Neural progenitor cell (in vitro differentiated cells): ENCODE measurements around the gene IMPACT. TPM values are rescaled to one million over a fixed set of nuclear protein-coding genes. Genes with fewer than 3 reads are reported as not detected.

Source experiments
- DNase-seq: peaks from one replicate; pipeline ENCODE4 v3.0.0-alpha.2; 2016; ENCODE audit warnings: low spot score
- H2AFZ ChIP-seq: fragments of 200-600 bp; sonication (generic); replicated peaks from 2 replicates; pipeline ENCODE4 v1.6.1; 2016; ENCODE audit warnings: antibody characterized with exemption
- H3F3A ChIP-seq: fragments of 200-600 bp; sonication (generic); 2 replicates; pipeline ENCODE4 v1.6.1; 2016; ENCODE audit warnings: antibody characterized with exemption, low read depth
- H3K27ac ChIP-seq: fragments of 200-600 bp; sonication (generic); 2 replicates; pipeline ENCODE4 v1.5.1; 2016; ENCODE audit warnings: mild to moderate bottlenecking
- H3K27me3 ChIP-seq: fragments of 200-600 bp; sonication (generic); 2 replicates; pipeline ENCODE4 v1.6.1; 2016; ENCODE audit warnings: mild to moderate bottlenecking, moderate library complexity
- H3K36me3 ChIP-seq: fragments of 200-600 bp; sonication (generic); 2 replicates; pipeline ENCODE4 v1.5.1; 2016
- H3K4me1 ChIP-seq: fragments of 200-600 bp; sonication (generic); 2 replicates; pipeline ENCODE4 v1.6.1; 2016; ENCODE audit warnings: mixed run types
- H3K4me2 ChIP-seq: fragments of 200-600 bp; sonication (generic); 2 replicates; pipeline ENCODE4 v1.6.1; 2016
- H3K4me3 ChIP-seq: fragments of 200-600 bp; sonication (generic); 2 replicates; pipeline ENCODE4 v1.5.1; 2016
- H3K79me2 ChIP-seq: fragments of 200-600 bp; sonication (generic); 2 replicates; pipeline ENCODE4 v1.6.1; 2016; ENCODE audit warnings: low read depth
- H3K9ac ChIP-seq: fragments of 200-600 bp; sonication (generic); 2 replicates; pipeline ENCODE4 v1.6.1; 2016
- H3K9me3 ChIP-seq: fragments of 200-600 bp; sonication (generic); 2 replicates; pipeline ENCODE4 v1.5.1; 2016; ENCODE audit warnings: low read depth
- H4K20me1 ChIP-seq: fragments of 200-600 bp; sonication (generic); 2 replicates; pipeline ENCODE4 v1.6.1; 2016; ENCODE audit warnings: low read depth
- H3K27ac Mint-ChIP-seq: 3 replicates; pipeline ENCODE4 v1.8.0; 2021; ENCODE audit warnings: mixed read lengths
- H3K27me3 Mint-ChIP-seq: 2 replicates; pipeline ENCODE4 v1.8.0; 2022; ENCODE audit warnings: low read depth, mild to moderate bottlenecking, inconsistent platforms, moderate library complexity, mixed read lengths; ENCODE audit not compliant: insufficient read depth
- H3K36me3 Mint-ChIP-seq: 3 replicates; pipeline ENCODE4 v1.8.0; 2021; ENCODE audit warnings: mixed read lengths
- H3K4me1 Mint-ChIP-seq: 3 replicates; pipeline ENCODE4 v1.8.0; 2021; ENCODE audit warnings: mixed read lengths
- H3K4me3 Mint-ChIP-seq: 3 replicates; pipeline ENCODE4 v1.8.0; 2021; ENCODE audit warnings: mild to moderate bottlenecking, moderate library complexity, mixed read lengths
- H3K9me3 Mint-ChIP-seq: 3 replicates; pipeline ENCODE4 v1.8.0; 2020; ENCODE audit warnings: mixed read lengths
- CTCF ChIP-seq: fragments of 200-600 bp; sonication (generic); IDR thresholded peaks from 2 replicates; pipeline ENCODE4 v1.5.1; 2017; ENCODE audit warnings: antibody characterized with exemption, mild to moderate bottlenecking
- EZH2 ChIP-seq: fragments of 200-600 bp; sonication (generic); IDR thresholded peaks from 2 replicates; pipeline ENCODE4 v1.6.1; 2017; ENCODE audit warnings: antibody characterized with exemption, mild to moderate bottlenecking, moderate library complexity
- EZH2phosphoT487 ChIP-seq: fragments of 200-600 bp; sonication (generic); IDR thresholded peaks from 2 replicates; pipeline ENCODE4 v1.6.1; 2017; ENCODE audit warnings: antibody characterized with exemption
- total RNA-seq: library from RNA; depleted of rRNA; stranded (reverse); fragments of >200 nt; gene quantifications from 2 replicates; pipeline ENCODE4 v1.2.3, GENCODE V29; 2015; ENCODE audit warnings: low replicate concordance

IMPACT gene
- total RNA-seq, 1 donor from 2014 or later: 66.5 TPM

DNA sequence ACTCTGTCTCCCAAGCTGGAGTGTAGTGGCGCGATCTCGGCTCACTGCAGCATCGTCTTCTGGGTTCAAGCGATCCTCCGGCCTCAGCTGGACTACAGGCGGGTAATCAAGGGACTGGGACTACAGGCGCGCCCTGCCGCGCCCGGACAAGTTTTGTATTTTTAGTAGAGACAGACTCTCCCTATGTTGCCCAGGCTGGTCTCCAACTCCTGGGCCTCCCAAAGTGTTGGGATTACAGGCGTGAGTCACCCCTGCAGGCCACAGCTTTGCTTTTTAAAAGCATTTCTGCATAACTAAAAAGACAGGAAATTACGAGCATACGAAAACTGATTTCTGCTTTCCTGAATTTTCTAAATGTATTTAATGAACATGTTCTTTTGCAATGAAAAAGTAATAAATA lies 27.9 kb upstream of the IMPACT start:
- Mint-ChIP-seq H3K4me1 (peaks cover 57% of the 10 kb centered on the region), H3K9me3 (no peaks in the 10 kb centered on the region), H3K27me3 (peaks cover 4% of the 10 kb centered on the region), H3K27ac (peak overlapping the region; percentile 83), H3K36me3 (peaks cover 2% of the 10 kb centered on the region), H3K4me3 (peak overlapping the region; percentile 92)
- Histone ChIP-seq H3K4me1 (peaks cover 29% of the 10 kb centered on the region), H3K79me2 (peaks cover 39% of the 10 kb centered on the region), H3K9me3 (no peaks in the 10 kb centered on the region), H3K27ac (no peak overlapping the region), H3K36me3 (no peaks in the 10 kb centered on the region), H3K27me3 (no peaks in the 10 kb centered on the region), H2AFZ (peak overlapping the region; percentile 13), H3K4me3 (peak overlapping the region; percentile 65), H3F3A (peaks cover 23% of the 10 kb centered on the region), H4K20me1 (no peaks in the 10 kb centered on the region), H3K9ac (no peak overlapping the region), H3K4me2 (peak overlapping the region; percentile 82)
- DNase-seq: peak; percentile 50
- TF ChIP-seq EZH2phosphoT487 (no peak), EZH2 (no peak), CTCF (no peak)

GRCh38 chr18:24400587-24400986 lies 25.9 kb upstream of the IMPACT start:
- H3K4me2 ChIP-seq: no peak overlapping the region

GRCh38 chr18:24402209-24402785 lies 24.2 kb upstream of the IMPACT start:
- Histone ChIP-seq H3F3A (peaks cover 20% of the 10 kb centered on the region), H3K4me3 (no peak overlapping the region), H3K4me2 (no peak overlapping the region), H2AFZ (no peak overlapping the region), H4K20me1 (no peaks in the 10 kb centered on the region), H3K79me2 (peaks cover 1% of the 10 kb centered on the region), H3K36me3 (no peaks in the 10 kb centered on the region), H3K27ac (no peak overlapping the region), H3K9me3 (no peaks in the 10 kb centered on the region), H3K4me1 (peaks cover 21% of the 10 kb centered on the region), H3K27me3 (no peaks in the 10 kb centered on the region), H3K9ac (no peak overlapping the region)
- Mint-ChIP-seq H3K27me3 (peaks cover 7% of the 10 kb centered on the region), H3K4me3 (no peak overlapping the region), H3K9me3 (peaks cover 9% of the 10 kb centered on the region), H3K27ac (peak overlapping the region; percentile 16), H3K36me3 (peaks cover 3% of the 10 kb centered on the region), H3K4me1 (peaks cover 39% of the 10 kb centered on the region)
- no peak for DNase-seq
- no peak for TF ChIP-seq EZH2
- TF ChIP-seq CTCF: peak; percentile 36

More at GRCh38 chr18:24400587-24400986, 25.9 kb upstream of the IMPACT start:
- H3K9me3 Mint-ChIP-seq: peaks cover 3% of the 10 kb centered on the region
- Histone ChIP-seq H4K20me1 (no peaks in the 10 kb centered on the region), H3K36me3 (no peaks in the 10 kb centered on the region), H3K9me3 (no peaks in the 10 kb centered on the region), H3K9ac (no peak overlapping the region), H3K27me3 (no peaks in the 10 kb centered on the region), H3K4me3 (no peak overlapping the region), H2AFZ (no peak overlapping the region), H3K27ac (no peak overlapping the region), H3K4me1 (peaks cover 29% of the 10 kb centered on the region), H3K79me2 (peaks cover 18% of the 10 kb centered on the region), H3F3A (peaks cover 23% of the 10 kb centered on the region)
- H3K27me3 Mint-ChIP-seq: peaks cover 4% of the 10 kb centered on the region
- TF ChIP-seq EZH2: no peak
- no peak for TF ChIP-seq EZH2phosphoT487
- no peak for TF ChIP-seq CTCF
- H3K36me3 Mint-ChIP-seq: peaks cover 2% of the 10 kb centered on the region
- no peak overlapping the region for H3K27ac Mint-ChIP-seq
- no peak for DNase-seq
- H3K4me1 Mint-ChIP-seq: peaks cover 44% of the 10 kb centered on the region
- no peak overlapping the region for H3K4me3 Mint-ChIP-seq
